Limb (tissue), 2 donors: ENCODE results near the gene KLF11.
A peak's percentile ranks its signal among the peaks of the same experiment; 100 is the strongest.

Experiments used
- DNase-seq, 2 donors: peaks; one replicate each; pipeline ENCODE4 v3.0.0-alpha.2; 2016; ENCODE audit errors: extremely low spot score in 2 of 2

Gene KLF11

DNA sequence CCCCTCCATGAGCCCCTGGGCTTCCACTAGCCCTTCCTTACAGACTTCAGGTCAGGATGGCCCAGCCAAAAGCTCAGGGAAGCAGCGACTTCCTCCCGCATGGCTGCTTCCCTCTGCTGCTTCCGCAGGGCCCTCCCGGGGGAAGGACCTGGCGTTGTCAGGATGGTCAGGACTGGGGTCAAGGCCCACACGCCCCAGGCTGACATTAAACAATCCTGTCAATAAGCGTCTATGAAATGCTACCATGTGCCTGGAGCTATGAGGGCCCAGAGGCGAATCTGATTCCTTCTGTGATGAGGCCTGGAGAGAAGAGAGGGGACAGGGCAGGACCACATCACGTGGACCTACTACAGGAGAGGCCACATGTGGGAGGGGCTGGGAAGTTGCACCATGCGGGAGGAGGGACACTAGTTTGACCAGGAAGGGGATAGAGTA, 19.6 kb downstream of the KLF11 start:
- DNase-seq = no peak

DNA sequence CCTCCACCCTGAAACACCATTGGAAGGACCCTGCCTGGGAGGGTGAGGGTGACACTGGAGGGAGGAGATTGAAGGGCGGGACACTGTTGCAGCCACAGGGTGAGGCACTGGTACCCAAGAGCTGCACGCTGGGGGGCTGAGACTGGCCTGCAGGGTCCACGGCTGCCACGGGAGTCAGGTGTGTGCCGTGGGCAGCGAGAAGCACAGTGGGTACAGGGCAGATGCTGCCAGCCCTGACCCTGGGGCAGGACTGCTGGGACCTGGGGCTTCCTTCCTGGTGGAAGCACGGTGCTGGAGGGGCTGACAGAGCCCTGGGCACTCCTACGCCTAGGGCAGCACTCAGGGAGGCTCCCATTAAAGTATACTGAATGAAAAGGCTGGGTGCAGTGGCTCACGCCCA, 20.2 kb downstream of the KLF11 start:
- DNase-seq = no peak

DNA sequence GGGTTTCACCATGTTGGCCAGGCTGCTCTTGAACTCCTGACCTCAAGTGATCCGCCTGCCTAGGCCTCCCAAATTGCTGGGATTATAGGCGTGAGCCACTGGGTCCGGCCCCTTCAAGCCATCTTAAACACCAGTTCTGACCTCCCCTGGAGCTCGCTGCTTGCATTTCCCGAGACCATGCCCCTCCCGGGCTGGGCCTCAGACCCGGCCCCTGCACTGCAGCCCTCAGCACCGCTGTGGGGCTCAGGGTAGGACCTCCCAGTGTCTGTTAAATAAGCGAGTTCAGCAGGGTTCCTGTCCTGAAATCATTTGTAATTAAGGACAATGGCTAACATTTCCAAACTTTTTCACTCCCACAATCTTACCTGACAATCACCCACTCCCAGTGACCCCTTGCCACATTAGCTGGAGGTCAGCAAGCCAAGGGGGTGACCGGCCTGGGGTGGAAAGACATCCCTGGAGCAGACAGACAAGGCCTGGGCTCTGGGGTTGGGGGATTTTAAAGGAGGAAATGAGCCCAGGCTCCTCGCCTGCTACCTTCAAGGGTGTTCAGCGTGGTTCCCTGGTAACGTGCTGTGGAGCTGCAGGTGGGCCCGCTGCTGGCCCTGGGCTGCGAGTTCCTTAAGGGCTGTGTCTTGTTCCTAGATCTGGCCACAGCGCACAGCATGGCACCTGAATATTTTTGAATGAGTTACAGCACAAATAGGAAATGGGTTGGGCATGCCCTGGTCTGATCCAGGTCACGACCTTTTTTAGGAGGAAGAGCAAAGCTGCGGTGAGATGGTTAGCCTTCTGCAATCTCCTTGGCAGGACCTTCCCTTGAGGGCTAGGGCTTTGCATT, 21.8 kb downstream of the KLF11 start:
- no peak for DNase-seq

DNA sequence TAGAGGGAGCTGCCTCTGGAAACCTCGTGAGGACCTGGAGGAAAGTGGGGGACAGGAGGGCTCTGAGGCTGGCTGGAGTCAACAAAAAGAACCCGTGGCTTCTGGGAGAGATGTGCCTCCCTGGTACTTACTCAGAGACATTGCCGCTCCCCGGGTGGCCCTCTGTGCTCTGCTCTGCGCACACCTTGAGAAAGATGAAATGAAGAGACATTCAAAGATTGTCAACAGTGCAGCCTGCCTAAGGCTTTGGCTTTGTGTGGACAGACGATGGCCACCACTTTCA, 22.4 kb downstream of the KLF11 start:
- no peak for DNase-seq

DNA sequence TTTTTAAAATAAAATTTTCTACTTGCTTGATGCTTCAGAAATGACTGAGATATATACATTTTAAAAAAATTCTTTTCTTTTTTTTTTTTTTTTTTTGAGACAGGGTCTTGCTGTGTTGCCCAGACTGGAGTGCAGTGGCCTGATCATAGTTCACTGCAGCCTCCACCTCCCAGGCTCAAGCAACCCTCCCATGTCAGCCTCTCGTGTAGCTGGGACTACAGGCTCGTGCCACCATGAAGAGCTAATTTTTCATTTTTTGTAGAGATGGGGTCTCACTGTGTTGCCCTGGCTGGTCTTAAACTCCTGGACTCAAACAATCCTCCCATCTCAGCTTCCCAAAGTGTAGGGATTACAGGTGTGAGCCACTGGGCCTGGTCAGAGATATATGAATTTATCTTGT, 24.0 kb downstream of the KLF11 start:
- no peak for DNase-seq

DNA sequence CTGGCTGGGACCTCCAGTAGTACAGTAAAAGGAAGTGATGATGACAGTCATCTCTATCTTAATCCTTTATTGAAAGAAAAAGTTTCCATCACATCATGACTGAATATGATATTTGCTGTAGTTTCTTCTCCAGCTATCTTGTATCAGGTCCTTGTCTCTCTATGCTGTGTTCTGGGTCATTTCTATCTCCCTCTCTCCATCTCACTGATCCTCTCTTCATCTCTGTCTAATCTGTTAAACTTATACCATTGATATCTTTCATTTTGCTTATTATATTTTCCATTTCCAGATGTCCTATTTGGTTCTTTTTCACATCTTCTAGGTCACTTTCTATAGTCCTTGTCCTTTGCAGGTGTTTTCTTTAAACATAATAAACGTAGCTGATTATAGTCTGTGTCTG, 24.5 kb downstream of the KLF11 start:
- no peak for DNase-seq

DNA sequence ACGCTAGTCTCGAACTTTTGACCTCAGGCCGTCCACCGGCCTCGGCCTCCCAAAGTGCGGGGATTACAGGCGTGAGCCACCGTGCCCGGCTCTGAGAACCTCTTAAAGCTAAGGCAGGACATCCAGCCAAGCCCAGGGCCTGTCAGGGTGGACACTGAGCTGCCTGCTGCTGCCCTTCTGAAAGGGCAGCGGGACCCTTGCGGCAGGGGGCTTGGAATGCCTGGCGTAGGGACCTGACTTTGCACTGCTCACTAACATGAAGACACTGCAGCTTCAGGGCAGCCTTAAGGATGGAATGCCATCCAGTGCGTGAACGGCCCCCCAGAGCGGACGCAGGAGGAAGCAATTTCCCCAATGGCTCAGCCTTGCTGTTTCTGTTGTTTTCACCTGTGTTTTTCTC, 27.8 kb downstream of the KLF11 start:
- no peak for DNase-seq

DNA sequence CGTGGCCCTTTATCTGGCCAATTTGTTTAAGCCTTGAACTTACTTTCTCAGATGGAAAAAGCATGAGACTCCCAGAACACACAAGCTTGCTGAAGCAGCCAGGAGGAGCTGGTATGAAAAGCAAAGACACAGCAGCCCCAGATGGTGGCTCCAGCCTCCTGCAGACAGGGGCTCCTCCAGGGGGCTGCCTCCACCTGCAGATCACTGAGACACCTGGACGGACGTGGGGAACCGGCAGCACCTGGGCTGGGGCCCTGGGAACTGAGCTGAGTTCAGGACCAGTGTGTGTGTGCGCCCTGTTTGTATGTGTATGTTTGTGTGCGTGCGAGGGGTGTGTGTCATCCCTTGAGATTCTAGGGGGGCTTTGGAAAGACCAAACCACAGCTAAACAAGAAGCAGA, 28.2 kb downstream of the KLF11 start:
- no peak for DNase-seq

DNA sequence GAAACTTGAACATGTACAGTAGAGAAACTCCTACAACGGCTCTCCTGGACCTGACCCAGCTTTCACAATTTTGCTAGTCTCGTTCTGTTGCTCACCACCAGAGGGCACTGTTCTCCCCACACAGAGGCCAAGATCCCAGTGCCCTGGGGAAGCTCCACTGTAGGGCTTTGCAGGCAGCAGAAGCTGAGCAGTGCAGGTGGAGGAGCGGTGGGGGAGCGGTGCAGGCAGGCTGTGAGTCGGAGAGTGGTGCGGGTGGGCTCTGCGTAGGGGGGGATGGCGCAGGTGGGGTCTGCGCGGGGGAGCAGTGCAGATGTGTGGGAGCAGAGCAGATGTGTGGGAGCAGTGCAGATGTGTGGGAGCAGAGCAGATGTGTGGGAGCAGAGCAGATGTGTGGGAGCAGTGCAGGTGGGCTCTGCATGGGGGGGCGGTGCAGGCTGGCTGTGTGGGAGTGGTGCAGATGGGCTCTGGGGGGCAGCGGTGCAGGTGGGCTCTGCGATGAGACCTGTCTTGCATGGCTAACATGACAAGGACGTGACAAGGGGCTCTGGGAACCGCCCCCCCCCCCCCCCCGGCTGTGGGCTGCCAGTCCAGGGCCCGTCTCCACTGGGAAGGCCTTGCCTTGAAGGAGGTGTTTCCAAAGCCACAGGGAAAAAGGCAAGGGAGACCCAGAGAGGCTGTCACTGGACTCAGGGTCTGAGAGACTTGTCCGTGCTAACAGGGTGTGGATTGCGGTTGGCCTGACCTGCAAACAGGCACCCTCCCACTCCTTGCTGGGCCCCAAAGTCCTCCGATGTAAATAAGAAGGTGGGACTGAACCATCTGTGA, 29.5 kb downstream of the KLF11 start:
- peak; percentile 87 to 88 for DNase-seq

DNA sequence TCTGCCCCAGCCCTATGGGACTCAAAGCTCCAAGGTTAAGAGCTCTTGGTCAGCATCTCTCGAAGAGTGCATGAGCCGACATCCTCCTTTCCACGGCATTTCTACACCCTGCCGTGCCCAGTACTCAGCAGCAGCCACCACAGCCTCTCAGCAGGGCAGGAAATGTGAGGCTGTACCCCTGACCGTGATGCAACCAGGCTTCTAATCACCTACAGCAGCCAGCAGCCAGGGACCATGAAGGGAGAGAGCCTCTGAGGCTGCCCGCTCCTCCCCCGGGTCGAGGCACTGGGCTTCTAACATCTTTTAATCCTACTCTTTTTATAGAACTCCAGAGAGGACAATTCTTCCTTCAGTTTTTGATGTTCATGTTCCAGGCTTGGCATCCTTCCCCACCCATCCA, 30.4 kb downstream of the KLF11 start:
- no peak for DNase-seq

DNA sequence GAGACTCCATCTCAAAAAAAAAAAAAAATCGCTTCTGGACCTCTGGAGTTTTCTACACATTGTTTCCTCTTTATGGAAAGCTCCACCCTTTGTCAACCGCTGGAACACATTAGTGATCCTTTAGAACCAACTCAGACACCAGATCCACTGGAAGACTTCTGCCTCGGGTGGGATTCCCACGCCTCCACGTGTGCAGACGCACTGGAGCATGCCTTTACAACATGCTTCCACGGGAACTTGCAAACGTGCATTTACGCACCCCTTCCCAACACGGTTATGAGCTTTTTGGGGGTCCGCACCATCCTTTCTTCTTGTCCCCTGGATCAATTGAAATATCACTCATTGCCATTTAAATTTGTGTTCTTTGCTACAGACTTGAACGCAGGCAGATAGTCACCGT, 31.8 kb downstream of the KLF11 start:
- DNase-seq = no peak

DNA sequence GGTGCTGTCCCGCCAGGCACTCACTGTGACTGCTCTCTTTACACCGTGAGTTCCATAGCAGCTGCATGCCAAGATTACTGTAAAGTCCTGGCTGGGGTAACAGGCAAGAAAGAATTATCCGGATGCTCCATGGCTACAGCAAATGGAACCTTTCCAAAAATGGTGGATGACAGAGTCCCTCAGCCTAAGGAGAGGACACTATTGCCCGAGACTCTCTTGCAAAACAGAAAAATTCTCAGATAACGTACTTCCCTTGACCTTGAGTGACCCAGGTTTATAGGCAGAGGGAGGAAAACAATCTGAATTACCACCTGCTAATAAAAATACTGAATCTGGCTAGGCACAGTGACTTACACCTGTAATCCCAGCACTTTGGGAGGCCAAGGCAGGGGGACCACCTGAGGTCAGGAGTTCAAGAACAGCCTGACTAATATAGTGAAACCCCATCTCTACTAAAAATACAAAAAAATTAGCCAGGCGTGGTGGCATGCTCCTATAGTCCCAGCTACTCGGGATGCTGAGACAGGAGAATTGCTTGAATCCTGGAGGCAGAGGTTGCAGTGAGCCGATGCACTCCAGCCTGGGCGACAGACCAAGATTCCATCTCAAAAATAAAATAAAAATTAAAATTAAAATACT, 32.3 kb downstream of the KLF11 start:
- DNase-seq = no peak

DNA sequence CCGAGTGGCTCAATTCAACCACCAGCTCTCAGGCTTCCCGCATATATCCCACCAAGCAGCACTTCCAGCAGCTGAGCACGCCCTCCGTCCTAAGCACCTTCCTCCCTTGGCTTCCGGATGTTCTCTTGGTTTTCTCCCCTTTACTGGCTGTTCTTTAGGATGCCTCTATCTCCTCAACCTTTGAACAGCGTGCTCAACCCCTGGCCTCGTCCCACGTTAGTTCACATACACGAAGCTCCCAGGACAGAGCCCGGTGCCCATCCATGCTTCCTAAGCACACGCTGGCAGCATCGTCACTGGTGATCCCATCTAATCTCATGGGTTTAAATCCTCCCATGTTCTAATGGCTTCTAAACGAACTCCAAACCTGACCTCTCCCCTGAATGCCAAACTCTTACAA, 33.2 kb downstream of the KLF11 start:
- no peak for DNase-seq

DNA sequence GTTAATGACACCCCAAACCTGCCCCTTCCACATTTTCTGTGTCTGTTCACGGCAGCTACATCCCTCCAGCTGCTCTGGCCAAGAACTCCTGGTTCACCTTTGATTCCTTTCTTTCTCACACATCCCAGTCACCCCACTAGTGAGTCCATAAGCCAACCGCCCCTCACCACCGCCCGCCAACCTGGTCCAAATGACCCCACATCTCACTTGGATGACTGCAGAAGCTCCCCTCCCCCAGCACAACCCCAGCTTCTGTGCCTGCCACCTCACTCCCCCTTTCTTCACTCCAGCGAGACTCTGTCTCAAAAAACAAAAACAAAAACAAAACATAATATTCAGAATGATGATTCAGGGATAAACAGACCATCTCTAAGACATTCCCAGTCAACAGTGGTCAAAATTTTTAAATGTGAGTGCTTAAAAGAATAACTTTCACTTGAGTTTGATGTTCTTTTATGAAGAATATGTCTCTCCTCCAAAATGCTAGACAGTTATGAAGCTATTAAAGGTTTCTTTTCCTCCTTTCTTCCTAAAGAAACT, 33.7 kb downstream of the KLF11 start:
- no peak for DNase-seq

DNA sequence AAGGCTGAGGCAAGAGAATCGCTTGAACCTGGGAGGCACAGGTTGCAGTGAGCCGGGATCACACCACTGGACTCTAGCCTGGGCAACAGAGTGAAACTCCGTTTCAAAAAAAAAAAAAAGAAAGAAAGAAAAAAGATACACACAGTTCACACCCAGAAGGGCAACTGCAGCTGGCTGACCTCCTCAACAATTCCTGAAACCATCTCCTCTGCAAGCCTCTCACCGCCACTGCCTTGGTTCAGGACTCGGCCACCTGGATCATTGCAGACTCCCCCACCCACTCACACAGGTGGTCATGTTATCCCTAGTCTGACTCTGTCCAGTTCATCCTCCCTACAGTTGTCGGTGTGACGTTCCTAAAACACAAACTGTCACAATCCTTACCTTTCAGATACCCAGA, 34.7 kb downstream of the KLF11 start:
- DNase-seq = no peak

DNA sequence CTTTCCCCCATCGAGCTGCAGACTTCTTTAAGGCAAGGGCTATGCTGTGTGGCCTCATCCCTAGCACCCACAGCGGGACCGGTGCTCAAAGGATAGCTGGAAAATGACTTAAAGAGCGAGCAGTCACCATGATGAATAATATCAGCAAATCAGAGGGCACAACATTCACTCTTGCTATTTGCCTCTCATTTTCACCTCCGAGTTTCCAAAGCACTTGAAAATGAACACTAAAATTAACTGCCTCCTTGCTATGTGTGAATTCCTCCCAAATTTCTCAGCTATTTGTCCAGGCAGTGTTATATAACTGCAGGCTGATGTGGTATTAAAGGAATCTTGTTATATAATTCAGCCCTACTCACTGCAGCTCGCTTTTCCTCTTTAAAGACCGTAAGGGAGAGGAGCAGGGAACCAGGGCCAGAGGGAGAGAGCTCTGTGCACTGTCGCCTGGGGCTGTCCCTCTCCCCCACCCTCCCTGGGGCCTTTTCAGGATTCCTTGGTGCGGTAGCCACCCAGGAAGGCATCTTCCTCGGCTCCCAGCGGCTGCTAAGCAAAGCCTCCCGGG, 35.4 kb downstream of the KLF11 start:
- DNase-seq = no peak

DNA sequence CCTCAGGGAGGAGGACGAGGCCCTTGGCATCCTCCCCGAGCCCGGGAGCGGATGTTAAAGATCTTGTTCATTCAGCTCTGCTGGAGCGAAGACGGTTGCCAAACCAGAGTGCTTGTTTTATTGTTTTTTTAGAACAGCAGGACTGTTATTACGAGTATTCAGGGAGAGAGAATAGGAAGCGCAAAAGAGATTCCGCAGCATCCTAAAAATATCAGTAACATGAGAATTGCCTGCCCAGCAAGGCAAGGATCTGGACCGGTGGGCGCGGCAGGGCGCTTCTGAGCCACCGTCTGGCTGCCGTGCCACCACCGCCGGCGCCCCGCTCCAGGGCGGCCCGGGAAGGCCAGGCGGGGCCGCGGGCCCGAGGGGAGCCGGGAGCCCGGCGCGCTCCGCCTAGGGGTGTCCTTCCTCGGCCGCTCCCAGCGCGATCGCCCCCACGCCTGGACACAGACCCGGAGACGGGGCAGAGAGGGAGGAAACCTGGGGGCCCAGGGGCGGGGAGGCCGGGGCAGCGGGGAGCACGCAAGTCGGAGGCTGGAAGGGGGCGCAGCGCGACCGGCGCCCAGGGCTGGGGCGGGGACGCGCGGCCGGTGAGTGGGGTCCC, 36.0 kb downstream of the KLF11 start:
- DNase-seq = peak in 1 of 2 donors; percentile 64

DNA sequence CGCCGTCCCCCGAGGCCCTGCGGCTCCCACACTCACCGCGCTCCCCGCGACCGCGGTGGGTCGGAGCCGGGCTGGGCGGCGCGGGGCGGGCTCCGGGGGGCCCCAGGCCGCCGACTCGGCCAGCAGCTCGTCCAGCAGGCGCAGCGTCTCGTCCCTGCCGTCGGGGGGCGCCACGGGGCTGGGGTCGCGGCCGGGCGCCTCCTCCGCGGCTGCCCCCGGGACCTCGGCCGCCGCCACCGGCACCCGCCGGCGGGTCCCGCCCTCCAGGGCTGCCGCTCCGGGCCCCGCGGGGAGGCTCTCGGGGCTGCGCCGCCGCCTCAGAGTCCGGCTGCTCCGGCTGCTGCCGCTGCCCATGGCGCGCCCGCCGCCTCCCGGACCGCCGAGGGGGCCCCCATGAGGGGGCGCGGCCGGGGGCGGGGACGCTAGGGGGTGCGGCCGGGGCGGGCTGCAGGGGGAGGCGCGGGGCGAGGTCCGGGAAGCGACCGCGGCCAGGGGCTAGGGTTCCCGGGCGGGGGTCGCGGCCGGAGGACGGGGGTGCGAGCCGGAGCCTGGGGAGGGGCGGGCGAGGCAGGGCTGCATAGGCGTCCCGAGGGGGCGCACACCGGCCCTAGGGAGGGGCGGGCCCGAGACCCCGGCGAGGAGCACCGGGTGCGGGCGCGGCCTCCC, 36.7 kb downstream of the KLF11 start, which contains the start of gene CYS1:
Gene CYS1, minus strand, starts transcription at position 542 of the 666 bp plus-strand sequence. Its CDS starts 188 bp downstream, at position 354.
- peak in 1 of 2 donors; percentile 62 for DNase-seq

DNA sequence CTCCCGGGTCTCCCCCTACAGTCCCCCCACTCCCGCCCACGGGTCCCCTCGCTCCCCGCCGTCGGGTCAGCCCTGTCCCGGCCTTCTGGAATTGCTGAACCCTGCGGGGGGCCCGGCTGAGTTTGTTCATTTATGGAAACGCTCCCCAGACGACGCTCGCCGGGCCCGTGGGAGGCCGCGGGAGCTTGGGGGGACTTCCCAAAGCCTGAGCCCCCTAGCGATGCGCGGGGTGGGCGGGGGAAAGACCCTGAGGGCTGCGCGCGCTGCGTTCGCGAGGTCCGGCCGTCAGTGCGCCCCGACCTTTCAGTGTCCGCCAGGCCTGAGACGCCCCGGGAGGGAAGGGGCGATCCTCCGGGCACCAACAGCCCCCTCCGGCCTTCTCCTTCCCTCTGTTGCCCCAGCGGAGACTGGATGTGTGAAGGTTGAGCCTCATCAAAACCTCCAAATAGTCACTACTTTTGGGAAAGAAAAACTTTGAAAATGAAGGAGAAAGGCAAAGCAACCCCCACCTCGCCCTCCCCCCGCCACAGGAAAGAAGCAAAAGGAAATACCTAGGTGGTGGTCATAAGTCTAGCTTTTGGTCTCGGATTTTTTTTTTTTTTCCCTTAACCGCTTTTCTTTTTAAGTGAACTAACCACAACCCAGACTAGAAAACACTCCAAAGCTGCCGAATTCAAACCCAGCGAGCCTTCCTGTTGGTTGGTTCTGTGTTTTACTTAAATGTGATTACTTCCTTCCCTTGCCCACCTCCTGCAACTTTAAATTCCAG, 37.4 kb downstream of the KLF11 start:
- peak in 1 of 2 donors; percentile 52 for DNase-seq

DNA sequence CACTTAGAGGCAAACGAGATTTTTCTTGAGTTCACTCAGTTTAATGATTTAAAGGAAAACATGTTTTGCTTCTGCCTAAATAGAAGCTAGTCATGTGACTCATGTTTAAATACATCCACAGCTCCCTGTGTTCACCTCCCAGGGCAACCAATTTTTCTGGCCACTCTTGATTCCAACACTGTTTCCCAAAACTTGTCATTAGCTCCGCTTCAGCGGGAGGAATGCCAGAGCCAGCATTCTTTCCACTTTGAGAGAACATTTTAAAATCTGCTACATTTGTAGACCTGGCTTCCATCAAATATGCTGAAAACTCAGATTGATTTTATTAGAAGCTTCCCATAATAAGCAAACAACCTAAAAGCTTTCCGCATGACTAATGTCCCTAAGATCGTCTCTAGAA, 39.7 kb downstream of the KLF11 start:
- DNase-seq = no peak
